HepG2 (cell line): ENCODE results near the gene SPART. TPM values are rescaled to one million over a fixed set of nuclear protein-coding genes. Genes with fewer than 3 reads are reported as not detected.

Experiments used
- MXD3 ChIP-seq: IDR thresholded peaks from 2 replicates; pipeline ENCODE4 v1.6.1; 2016; ENCODE audit warnings: mild to moderate bottlenecking, missing biosample characterization, missing genetic modification reagents
- STAG1 ChIP-seq: sonication (generic); formaldehyde crosslinking; IDR thresholded peaks from 2 replicates; pipeline ENCODE4 v1.4.0; 2020; ENCODE audit warnings: missing genetic modification reagents
- ZBTB40 ChIP-seq, 2 experiments: fragments of 450-650 bp in 1 of 2; sonication (generic) in 1 of 2; formaldehyde crosslinking in 1 of 2; IDR thresholded peaks; 2 replicates each; pipeline versions ENCODE4 v1.6.1 to v1.8.0; 2016 to 2022; ENCODE audit warnings: antibody characterized with exemption in 1 of 2, mild to moderate bottlenecking in 1 of 2, missing genetic modification reagents in 1 of 2
- polyA plus RNA-seq, 8 experiments: library from polyadenylated mRNA; depleted of rRNA in 3 of 8; stranded (reverse) in 7 of 8; unstranded in 1 of 8; fragments of >200 nt; fragmentation: Illumina TruSeq in 4 of 8; extraction: Trizol in 4 of 8; gene quantifications; 2 replicates each; pipeline versions ENCODE4 v1.2.1 to v1.2.3, GENCODE V29; 2011 to 2016; ENCODE audit warnings: low read depth in 4 of 8, missing spikeins in 1 of 8, mixed read lengths in 1 of 8; ENCODE audit not compliant: insufficient read depth in 1 of 8
- total RNA-seq, 5 experiments: library from RNA; depleted of rRNA; stranded (reverse); fragments of >200 nt; fragmentation: Illumina TruSeq; extraction: Trizol; gene quantifications; 2 replicates each; pipeline ENCODE4 v1.2.3, GENCODE V29; 2016; ENCODE audit warnings: low read depth in 1 of 5

The SPART gene
- total and polyA plus RNA-seq, 2 of the 13 experiments (the other 11 are each of a cell fraction or from before 2014, with no cell fraction given) = 8.9 to 28.8 TPM

- TF ChIP-seq ZBTB40 (IDR thresholded peaks at IDR 0.05) (no peak), ZBTB40 (CRISPR knock-in tag; IDR thresholded peaks at IDR 0.05) (no peak), MXD3 (CRISPR knock-in tag) (no peak), STAG1 (CRISPR knock-in tag) (no peak)
These were observed 16.1 kb upstream of the SPART start (continued) for GRCh38 chr13:36362251-36362650.
